NCI-H524 (cell line): ENCODE results near the gene MAD2L2.

Source experiments
- DNase-seq, 2 experiments: peaks; one replicate each; lab custom pipeline; 2025; lab: John Stamatoyannopoulos, UW

MAD2L2 gene

GRCh38 chr1:11704691-11705475 lies 23.9 kb upstream of the MAD2L2 start:
- DNase-seq, result no peak

GRCh38 chr1:11704194-11704529 lies 23.2 kb upstream of the MAD2L2 start:
- DNase-seq, result no peak

- DNase-seq, result peak in 1 of 2 experiments; percentile 9
These were observed 22.6 kb upstream of the MAD2L2 start for GRCh38 chr1:11703357-11704193.

- no peak for DNase-seq
These were observed 21.2 kb upstream of the MAD2L2 start for GRCh38 chr1:11701981-11702803.

- DNase-seq, result no peak
These were observed 20.6 kb upstream of the MAD2L2 start for GRCh38 chr1:11701551-11701961.

- peak; percentile 93 to 95 for DNase-seq
These were observed 19.9 kb upstream of the MAD2L2 start for GRCh38 chr1:11700601-11701467.

- no peak for DNase-seq
These were observed 16.9 kb upstream of the MAD2L2 start for GRCh38 chr1:11697893-11698210.

GRCh38 chr1:11697188-11697892 lies 16.4 kb upstream of the MAD2L2 start:
- no peak for DNase-seq

GRCh38 chr1:11695861-11696260 lies 14.9 kb upstream of the MAD2L2 start:
- no peak for DNase-seq

- no peak for DNase-seq
These were observed 13.0 kb upstream of the MAD2L2 start for GRCh38 chr1:11693917-11694316.

- DNase-seq, result no peak
These were observed 12.2 kb upstream of the MAD2L2 start for GRCh38 chr1:11693024-11693590.

- no peak for DNase-seq
These were observed 11.2 kb upstream of the MAD2L2 start for GRCh38 chr1:11691928-11692711.

GRCh38 chr1:11691302-11691914 lies 10.5 kb upstream of the MAD2L2 start, which contains the start of gene DRAXIN:
DRAXIN (plus strand) TSS chr1:11691710; CDS start chr1:11706259, 14,549 bp downstream.
- peak in 1 of 2 experiments; percentile 23 for DNase-seq

- DNase-seq, result peak in 1 of 2 experiments; percentile 26
These were observed 9.7 kb upstream of the MAD2L2 start for GRCh38 chr1:11690397-11691301.

- DNase-seq, result no peak
These were observed 7.6 kb upstream of the MAD2L2 start for GRCh38 chr1:11688506-11688905.

GRCh38 chr1:11685210-11685752 lies 4.3 kb upstream of the MAD2L2 start:
- DNase-seq, result no peak

- DNase-seq, result peak; percentile 14 to 44
These were observed 3.1 kb upstream of the MAD2L2 start for GRCh38 chr1:11684070-11684469.

- no peak for DNase-seq
These were observed 1.9 kb upstream of the MAD2L2 start for GRCh38 chr1:11682799-11683198.
